Epithelial cell of proximal tubule (primary cell): ENCODE results near the gene TCAF1. TPM values are rescaled to one million over a fixed set of nuclear protein-coding genes. Genes with fewer than 3 reads are reported as not detected.
"Not testable (repeated sequence)": the region's sequence is repeated elsewhere in the genome, so short reads cannot be mapped to it uniquely, and the experiment has no call there.

ENCODE experiments used
- DNase-seq: peaks from one replicate; pipeline ENCODE4 v3.0.0-alpha.2; 2011; ENCODE audit warnings: low read depth
- H3K4me3 ChIP-seq: 2 replicates; pipeline ENCODE4 v1.5.1; 2011; ENCODE audit warnings: low read depth, mild to moderate bottlenecking, low read length
- total RNA-seq: library from RNA; depleted of rRNA; stranded (reverse); fragments of >200 nt; gene quantifications from 2 replicates; pipeline ENCODE4 v1.2.3, GENCODE V29; 2015

TCAF1 gene
- total RNA-seq, 1 donor from 2014 or later, result 49.0 TPM

- DNase-seq, H3K4me3 ChIP-seq: not testable (repeated sequence)
Observed at GRCh38 chr7:143816471-143817133, 85.4 kb downstream of the TCAF1 start.

- not testable (repeated sequence) for DNase-seq, H3K4me3 ChIP-seq
Observed at GRCh38 chr7:143810639-143811038, 91.3 kb downstream of the TCAF1 start.

- not testable (repeated sequence) for H3K4me3 ChIP-seq, DNase-seq
Observed at GRCh38 chr7:143806664-143807071, 95.3 kb downstream of the TCAF1 start.

Other genes starting within 250 kb of the TCAF1 start
- 0.06 TPM in 1 of 2 replicates, not detected in the other for gene CTAGE6, start 144.5 kb downstream of the TCAF1 start, total RNA-seq
- gene OR2F2, start 33.1 kb upstream of the TCAF1 start, total RNA-seq, result not detected in 2 replicates
- gene OR2F1, start 52.7 kb upstream of the TCAF1 start, total RNA-seq, result not detected in 2 replicates
- gene OR6B1, start 98.1 kb upstream of the TCAF1 start, total RNA-seq, result not detected in 2 replicates
- gene OR2A5, start 146.8 kb upstream of the TCAF1 start, total RNA-seq, result not detected in 2 replicates
- not detected in 2 replicates for gene OR2A25, start 167.6 kb upstream of the TCAF1 start, total RNA-seq
- not detected in 2 replicates for gene OR2A12, start 184.1 kb upstream of the TCAF1 start, total RNA-seq
- gene OR2A2, start 207.4 kb upstream of the TCAF1 start, total RNA-seq, result not detected in 2 replicates
- not detected in 2 replicates for gene OR2A14, start 221.0 kb upstream of the TCAF1 start, total RNA-seq